A549 treated with Hydrocortisone at 1 μM for 4 hours (cell line): ENCODE measurements around the gene OSGEP. TPM values are rescaled to one million over a fixed set of nuclear protein-coding genes. Genes with fewer than 3 reads are reported as not detected.

ENCODE experiments used
- total RNA-seq: library from RNA; stranded (reverse); fragments of 200-300 nt; extraction: Qiagen RNA extraction; gene quantifications from 5 replicates; pipeline ENCODE4 v1.2.3, GENCODE V29; 2022

OSGEP gene
- 24.7 to 28.8 TPM (median 25.7 TPM) in 5 replicates for total RNA-seq

DNA sequence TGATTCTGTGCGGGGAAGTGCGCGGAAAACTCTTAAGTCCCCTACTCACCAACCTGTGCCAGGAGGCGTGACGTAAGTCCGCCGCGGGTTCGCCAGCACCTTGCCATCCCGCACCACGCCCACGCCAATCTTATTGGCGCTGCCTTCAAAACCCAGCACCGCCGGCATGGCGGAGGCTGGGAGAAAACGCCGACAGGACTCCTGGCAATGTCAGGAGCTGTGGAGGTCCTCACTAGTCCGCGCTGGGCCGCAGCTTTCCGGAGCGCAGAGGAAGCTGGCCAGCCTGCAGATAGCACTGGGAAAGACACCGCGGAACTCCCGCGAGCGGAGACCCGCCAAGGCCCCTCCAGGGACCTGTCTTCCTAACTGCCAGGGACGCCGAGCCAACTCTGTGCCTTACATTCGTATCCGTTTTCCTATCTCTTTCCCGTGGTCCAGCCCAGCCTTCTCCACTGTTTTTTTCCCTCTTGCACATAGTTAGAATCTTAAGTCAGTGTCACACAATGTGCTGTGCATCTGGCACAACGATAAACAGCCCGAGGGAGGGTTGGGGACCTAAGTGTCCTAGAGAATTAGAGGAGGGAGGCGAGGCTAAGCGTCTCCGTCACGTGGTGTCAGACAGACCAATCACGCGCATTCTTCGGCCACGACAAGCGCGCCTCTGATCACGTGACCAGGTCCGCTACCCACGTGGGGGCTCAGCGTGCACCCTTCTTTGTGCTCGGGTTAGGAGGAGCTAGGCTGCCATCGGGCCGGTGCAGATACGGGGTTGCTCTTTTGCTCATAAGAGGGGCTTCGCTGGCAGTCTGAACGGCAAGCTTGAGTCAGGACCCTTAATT is at the start of gene OSGEP, which contains the start of gene APEX1:
OSGEP (minus strand) TSS at position 297 of the 839 bp plus-strand sequence; CDS start at position 168, 129 bp downstream.
APEX1 (plus strand) TSS at position 711 of the 839 bp plus-strand sequence. CDS start 420 bp downstream, outside the sequence.

DNA sequence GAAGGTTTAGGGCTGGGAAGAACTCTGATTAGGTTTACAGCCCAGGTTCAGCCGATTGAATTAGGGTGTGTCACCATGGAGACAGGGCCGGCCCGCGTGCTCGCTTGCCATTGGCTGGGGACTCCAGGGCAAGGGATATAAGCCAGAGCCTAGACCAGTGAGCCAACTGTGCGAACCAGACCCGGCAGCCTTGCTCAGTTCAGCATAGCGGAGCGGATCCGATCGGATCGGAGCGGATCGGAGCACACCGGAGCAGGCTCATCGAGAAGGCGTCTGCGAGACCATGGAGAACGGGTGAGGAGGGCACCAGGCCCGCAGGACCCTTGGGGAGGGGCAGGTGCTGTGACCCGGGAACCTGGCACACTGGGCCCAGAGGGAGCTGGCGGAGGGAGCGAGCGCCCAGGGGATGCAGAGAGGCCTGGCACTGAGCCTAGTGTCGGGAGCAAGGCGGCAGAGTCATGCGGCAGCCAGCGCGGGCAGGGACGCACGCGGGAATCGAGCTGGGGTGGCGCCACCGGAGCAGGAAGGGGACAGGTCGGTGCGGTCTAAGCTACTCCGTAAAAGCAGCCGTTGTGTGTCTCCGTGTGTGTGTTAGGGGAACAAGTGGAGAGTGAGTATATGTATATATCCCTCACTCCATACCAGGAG is 14.8 kb upstream of the OSGEP start, which contains the start of gene PNP:
PNP (plus strand) TSS at position 165 of the 648 bp plus-strand sequence; CDS start at position 284, 119 bp downstream.

DNA sequence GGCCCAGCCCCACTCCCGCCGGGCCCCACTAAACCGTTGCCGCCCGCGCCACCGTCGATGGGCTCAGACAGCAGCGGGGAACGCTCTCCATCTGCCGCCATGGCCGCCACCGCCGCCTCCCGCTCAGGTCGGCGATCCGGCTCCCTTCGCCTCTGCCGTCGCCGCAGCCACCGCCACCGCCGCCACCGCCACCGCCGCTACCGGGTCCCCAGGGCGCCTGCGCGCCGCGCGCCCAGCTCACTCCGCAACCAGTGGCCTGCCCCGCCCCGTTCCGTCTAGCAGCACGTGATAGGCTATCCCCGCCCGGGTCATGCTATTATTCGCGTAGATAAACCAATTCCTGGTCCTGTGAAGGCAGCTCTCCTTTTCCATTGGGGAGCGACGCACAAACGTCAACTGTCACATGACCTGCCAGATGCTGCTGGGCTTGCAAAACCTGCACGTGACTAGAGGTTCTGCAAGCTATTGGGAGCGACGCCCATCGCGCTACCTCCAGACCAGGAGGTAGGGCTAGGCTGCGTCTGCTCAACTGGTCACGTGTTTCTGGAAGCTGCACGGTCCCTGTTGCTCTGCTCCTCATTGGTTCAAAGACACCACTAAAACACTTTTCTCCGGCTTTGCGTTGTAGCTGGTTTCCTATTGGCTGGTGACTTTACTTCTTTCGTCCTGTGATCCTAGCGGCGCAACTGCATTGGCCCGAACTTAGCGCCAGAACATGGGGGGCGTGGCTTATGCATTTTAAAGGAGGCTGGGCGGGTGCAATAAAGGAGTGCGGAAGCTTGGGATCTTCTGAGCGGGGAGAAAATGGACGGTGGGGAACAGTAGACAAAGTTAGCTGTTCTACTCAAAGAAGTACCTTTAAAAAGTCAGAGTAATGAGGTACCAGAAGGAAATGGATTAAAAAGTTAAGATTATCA is 6.9 kb upstream of the OSGEP start, which contains the start of gene PIP4P1:
PIP4P1 (minus strand) TSS at position 210 of the 917 bp plus-strand sequence; CDS start at position 101, 109 bp downstream.

DNA sequence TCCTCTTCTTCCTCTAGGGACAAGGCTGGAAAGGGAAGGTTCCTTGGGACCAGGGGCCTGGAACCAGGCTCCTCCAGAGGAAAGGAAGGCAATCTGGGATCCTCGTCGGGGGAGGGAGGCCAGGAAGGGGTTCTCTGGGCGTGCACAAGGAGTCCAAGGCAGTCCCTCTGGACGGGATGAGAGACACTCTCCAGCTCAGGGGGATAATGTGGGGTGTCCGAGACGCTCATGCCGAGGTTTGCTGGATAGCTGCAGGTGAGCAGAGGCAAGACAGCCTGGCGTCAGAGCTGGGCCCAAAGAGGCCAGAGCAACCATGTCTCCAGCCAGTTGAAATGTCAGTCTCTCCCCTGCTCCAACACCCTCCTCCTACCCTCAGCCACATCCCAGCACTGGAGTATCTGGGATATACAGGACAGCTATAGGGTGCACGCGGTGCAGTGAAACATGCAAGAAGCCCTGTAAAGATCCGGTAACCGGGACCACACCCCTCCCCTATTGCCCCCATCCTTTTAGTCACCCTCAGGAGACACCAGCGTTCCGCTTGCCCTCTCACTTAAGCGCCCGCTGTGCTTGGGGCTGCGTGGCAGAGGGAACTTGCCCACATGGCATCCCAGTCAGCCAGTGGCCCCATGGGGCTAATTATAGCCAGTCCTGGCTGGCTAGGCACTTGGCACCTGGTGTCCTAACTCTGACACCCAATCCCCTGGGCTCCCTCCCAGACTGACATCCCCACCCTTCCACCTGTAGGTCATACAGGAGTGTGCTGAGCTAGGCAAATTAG is 18.8 kb downstream of the OSGEP start, which contains the start of gene KLHL33:
KLHL33 (minus strand) TSS at position 585 of the 781 bp plus-strand sequence; CDS start at position 230, 355 bp downstream.

DNA sequence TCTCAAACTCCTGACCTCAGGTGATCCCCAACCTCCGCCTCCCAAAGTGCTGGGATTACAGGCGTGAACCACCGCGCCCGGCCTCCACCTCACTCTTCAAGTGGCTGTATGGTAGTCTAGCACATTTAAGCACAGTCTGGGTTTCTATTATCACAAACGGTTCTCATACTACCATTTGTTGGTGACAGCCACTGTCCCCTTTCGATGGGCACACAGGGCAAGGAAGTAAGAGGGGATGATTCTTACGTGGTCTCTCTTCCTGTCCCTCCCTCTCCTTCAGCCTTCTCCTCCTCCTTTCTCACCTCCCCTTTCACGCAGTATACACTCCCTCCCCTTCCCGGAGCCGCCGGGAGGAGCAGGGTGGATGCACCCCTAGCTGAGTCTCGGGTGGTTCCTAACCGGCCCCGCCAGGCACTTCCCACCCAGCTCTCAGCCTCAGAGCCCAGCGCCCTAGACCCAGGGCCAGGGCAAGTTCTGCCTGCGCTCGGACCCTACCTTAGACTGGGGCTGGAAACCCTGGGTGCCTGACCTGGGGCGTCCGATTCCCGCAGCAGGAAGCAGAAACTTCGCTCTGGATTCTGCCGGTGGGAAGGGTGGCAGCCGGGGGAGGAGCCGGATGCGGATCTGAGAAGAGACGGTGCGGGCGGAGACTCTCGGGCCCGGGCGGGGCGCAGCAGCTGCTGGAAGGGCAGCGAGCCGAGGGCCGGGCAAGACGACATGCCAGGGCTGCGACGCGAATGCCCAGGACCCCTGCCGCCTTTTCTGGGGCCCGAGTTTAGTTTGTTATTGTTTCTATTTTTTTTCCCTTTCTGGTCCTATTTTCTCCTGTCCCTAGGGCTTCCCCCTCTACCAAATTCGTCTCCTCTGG is 41.5 kb downstream of the OSGEP start, which contains the start of gene TEP1:
TEP1 (minus strand) TSS at position 626 of the 868 bp plus-strand sequence. CDS start 5,062 bp downstream, outside the sequence.

Other genes with a start within 250 kb of the OSGEP start
- gene OR11H6, start 231.1 kb downstream of the OSGEP start, total RNA-seq: not detected in 5 replicates
- not detected in 5 replicates for gene OR11H7, start 225.8 kb downstream of the OSGEP start, total RNA-seq
- gene OR11H4, start 215.5 kb downstream of the OSGEP start, total RNA-seq: not detected in 5 replicates
- gene TTC5, start 148.9 kb downstream of the OSGEP start, total RNA-seq: 17.3 to 27.1 TPM (median 18.5 TPM) in 5 replicates
- gene CCNB1IP1, start 121.5 kb downstream of the OSGEP start, total RNA-seq: 37.7 to 46.5 TPM (median 39.4 TPM) in 5 replicates
- 17.3 to 24.3 TPM (median 18.7 TPM) in 5 replicates for gene PARP2, start 111.2 kb downstream of the OSGEP start, total RNA-seq
- gene TEP1, start 41.3 kb downstream of the OSGEP start, total RNA-seq: 8.2 to 10.7 TPM (median 9.4 TPM) in 5 replicates
- 0.01 TPM in 1 of 5 replicates, not detected in the others for gene KLHL33, start 18.6 kb downstream of the OSGEP start, total RNA-seq
- 249 to 284 TPM (median 257 TPM) in 5 replicates for gene APEX1, start 414 bp upstream of the OSGEP start, total RNA-seq
- gene PIP4P1, start 6.6 kb upstream of the OSGEP start, total RNA-seq: 29.0 to 42.3 TPM (median 32.5 TPM) in 5 replicates
- 141 to 164 TPM (median 143 TPM) in 5 replicates for gene PNP, start 14.6 kb upstream of the OSGEP start, total RNA-seq
- 0.13 to 0.58 TPM (median 0.34 TPM) in 5 replicates for gene RNASE10, start 50.7 kb upstream of the OSGEP start, total RNA-seq
- gene RNASE9, start 106.2 kb upstream of the OSGEP start, total RNA-seq: not detected in 5 replicates
- not detected in 5 replicates for gene RNASE11, start 133.2 kb upstream of the OSGEP start, total RNA-seq
- not detected in 5 replicates for gene RNASE12, start 136.6 kb upstream of the OSGEP start, total RNA-seq
- gene OR6S1, start 186.9 kb upstream of the OSGEP start, total RNA-seq: not detected in 5 replicates
- 5.6 to 8.6 TPM (median 6.9 TPM) in 5 replicates for gene RNASE4, start 229.7 kb upstream of the OSGEP start, total RNA-seq
- 6.7 to 11.3 TPM (median 10.5 TPM) in 5 replicates for gene ANG, start 234.0 kb upstream of the OSGEP start, total RNA-seq